Transverse colon (tissue), 3 donors: ENCODE measurements around the gene GFOD1.

Source experiments
- EP300 ChIP-seq: sonication (generic); formaldehyde crosslinking; IDR thresholded peaks from one replicate; pipeline ENCODE4 v1.6.1; 2017; ENCODE audit warnings: antibody characterized with exemption, low read depth
- POLR2A ChIP-seq: fragments of 450-650 bp; IDR thresholded peaks from one replicate; pipeline ENCODE4 v1.6.1; 2016; ENCODE audit warnings: antibody characterized with exemption, mild to moderate bottlenecking, moderate library complexity
- TF ChIP-seq, protein P1 (sequence below), 5 experiments: fragments of 200-600 bp in 3 of 5; fragments of 450-650 bp in 2 of 5; sonication (generic) in 3 of 5; IDR thresholded peaks; 1 replicate in 2 of 5; 2 replicates in 3 of 5; pipeline ENCODE4 v1.5.1; 2016 to 2017; ENCODE audit warnings: antibody characterized with exemption in 5 of 5, inconsistent platforms in 3 of 5, mild to moderate bottlenecking in 2 of 5, moderate library complexity in 1 of 5

DNA sequence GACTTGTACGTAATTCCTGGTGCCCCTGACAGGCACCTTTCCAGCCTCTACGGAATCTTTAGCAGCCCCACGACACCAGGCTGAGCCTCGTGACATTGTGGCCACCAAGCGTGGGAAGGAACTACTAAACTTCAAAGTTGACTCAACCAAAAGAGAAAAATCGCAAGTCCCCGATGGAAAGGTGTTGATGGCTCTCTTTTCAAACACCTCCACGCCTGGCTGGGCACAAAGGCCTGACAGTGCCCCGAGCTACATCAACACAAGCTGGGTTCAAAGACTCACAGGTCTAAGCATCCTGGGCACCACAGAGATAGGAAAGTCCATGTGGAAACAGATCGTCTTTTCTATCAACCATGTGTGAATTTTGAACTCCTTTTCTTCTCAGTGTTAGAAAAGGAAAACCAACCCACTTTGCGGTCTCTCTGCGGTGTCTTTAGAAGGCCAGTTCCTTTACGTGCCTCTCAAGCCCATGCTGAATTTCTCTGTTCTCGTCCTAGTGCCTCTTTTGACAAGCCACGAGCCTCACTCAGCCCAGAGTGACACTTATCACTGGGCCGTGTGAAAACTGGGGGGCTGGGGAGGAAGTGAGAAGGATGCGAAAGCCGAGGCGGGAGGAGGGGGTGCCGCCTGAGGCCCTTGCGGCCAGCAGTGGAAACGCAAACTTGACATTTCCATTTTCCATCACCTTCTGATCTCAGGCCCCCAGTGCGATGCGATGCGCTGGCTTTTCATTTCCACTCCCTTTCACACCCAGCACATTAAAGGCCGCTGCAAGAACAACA is 59.4 kb downstream of the GFOD1 start:
- TF ChIP-seq, protein P1, sequence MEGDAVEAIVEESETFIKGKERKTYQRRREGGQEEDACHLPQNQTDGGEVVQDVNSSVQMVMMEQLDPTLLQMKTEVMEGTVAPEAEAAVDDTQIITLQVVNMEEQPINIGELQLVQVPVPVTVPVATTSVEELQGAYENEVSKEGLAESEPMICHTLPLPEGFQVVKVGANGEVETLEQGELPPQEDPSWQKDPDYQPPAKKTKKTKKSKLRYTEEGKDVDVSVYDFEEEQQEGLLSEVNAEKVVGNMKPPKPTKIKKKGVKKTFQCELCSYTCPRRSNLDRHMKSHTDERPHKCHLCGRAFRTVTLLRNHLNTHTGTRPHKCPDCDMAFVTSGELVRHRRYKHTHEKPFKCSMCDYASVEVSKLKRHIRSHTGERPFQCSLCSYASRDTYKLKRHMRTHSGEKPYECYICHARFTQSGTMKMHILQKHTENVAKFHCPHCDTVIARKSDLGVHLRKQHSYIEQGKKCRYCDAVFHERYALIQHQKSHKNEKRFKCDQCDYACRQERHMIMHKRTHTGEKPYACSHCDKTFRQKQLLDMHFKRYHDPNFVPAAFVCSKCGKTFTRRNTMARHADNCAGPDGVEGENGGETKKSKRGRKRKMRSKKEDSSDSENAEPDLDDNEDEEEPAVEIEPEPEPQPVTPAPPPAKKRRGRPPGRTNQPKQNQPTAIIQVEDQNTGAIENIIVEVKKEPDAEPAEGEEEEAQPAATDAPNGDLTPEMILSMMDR (IDR thresholded peaks at IDR 0.05) = peak in 2 of 5 experiments; percentile 11 to 18
- TF ChIP-seq POLR2A (no peak), EP300 (no peak)
